Transverse colon (tissue), 4 donors: Measurements from ENCODE around the gene PFDN2. TPM values are rescaled to one million over a fixed set of nuclear protein-coding genes. Genes with fewer than 3 reads are reported as not detected.
"Not testable (repeated sequence)": the region's sequence is repeated elsewhere in the genome, so short reads cannot be mapped to it uniquely, and the experiment has no call there.

Experiments used
- DNase-seq: peaks from one replicate; pipeline ENCODE4 v3.0.0-alpha.2; 2019
- H3K27ac ChIP-seq, 4 donors: fragments of 200-600 bp; sonication (generic); 2 replicates each; pipeline ENCODE4 v1.5.1; 2016 to 2018; ENCODE audit warnings: inconsistent platforms in 4 of 4
- H3K27me3 ChIP-seq: fragments of 200-600 bp; sonication (generic); 2 replicates; pipeline ENCODE4 v1.5.1; 2017; ENCODE audit warnings: inconsistent platforms
- H3K36me3 ChIP-seq, 4 donors: fragments of 200-600 bp; sonication (generic); 2 replicates each; pipeline ENCODE4 v1.5.1; 2017 to 2019; ENCODE audit warnings: inconsistent platforms in 4 of 4
- H3K4me1 ChIP-seq, 4 donors: fragments of 200-600 bp; sonication (generic); 2 replicates each; pipeline ENCODE4 v1.5.1; 2017 to 2020; ENCODE audit warnings: inconsistent platforms in 4 of 4
- H3K4me3 ChIP-seq, 4 donors: fragments of 200-600 bp; sonication (generic); 1 replicate in 1 of 4; 2 replicates in 3 of 4; pipeline versions ENCODE4 v1.5.1 to v1.6.1; 2017 to 2019; ENCODE audit warnings: inconsistent platforms in 4 of 4
- H3K9me3 ChIP-seq, 2 donors: fragments of 200-600 bp; sonication (generic); 2 replicates each; pipeline ENCODE4 v1.5.1; 2017 to 2019; ENCODE audit warnings: inconsistent platforms in 2 of 2
- CTCF ChIP-seq, 5 experiments: fragments of 200-600 bp in 3 of 5; fragments of 450-650 bp in 2 of 5; sonication (generic) in 3 of 5; IDR thresholded peaks; 1 replicate in 2 of 5; 2 replicates in 3 of 5; pipeline ENCODE4 v1.5.1; 2016 to 2017; ENCODE audit warnings: antibody characterized with exemption in 5 of 5, inconsistent platforms in 3 of 5, mild to moderate bottlenecking in 2 of 5, moderate library complexity in 1 of 5
- EP300 ChIP-seq: sonication (generic); formaldehyde crosslinking; IDR thresholded peaks from one replicate; pipeline ENCODE4 v1.6.1; 2017; ENCODE audit warnings: antibody characterized with exemption, low read depth
- POLR2A ChIP-seq: fragments of 450-650 bp; IDR thresholded peaks from one replicate; pipeline ENCODE4 v1.6.1; 2016; ENCODE audit warnings: antibody characterized with exemption, mild to moderate bottlenecking, moderate library complexity
- POLR2AphosphoS5 ChIP-seq, 3 donors: sonication (generic); formaldehyde crosslinking; IDR thresholded peaks; one replicate each; pipeline ENCODE4 v1.6.1; 2016; ENCODE audit warnings: antibody characterized with exemption in 3 of 3
- WGBS, 2 donors: methylation state at CpG; one replicate each; pipeline ENCODE4 v1.1.5; 2018; ENCODE audit warnings: low coverage in 1 of 2; 5-methylcytosine and 5-hydroxymethylcytosine counted together
- in situ Hi-C, 4 donors: fragments of 200-750 bp; cut with MboI; loops; one replicate each; pipeline versions ENCODE4 v1.15.0 to v1.15.1; 2017; ENCODE audit warnings: low sequenced_read_pairs in 3 of 4, low pct_ligation_motif_present in 1 of 4, low pct_unique_long_range_greater_than_20kb in 1 of 4
- intact Hi-C: fragments of 100-400 bp; cut with DNase I; formaldehyde crosslinking; loops from one replicate; pipeline ENCODE4 v1.15.1; 2023; ENCODE audit warnings: low total_unique reads
- total RNA-seq, 4 donors: library from RNA; depleted of rRNA; stranded (reverse); fragments of >200 nt; gene quantifications; one replicate each; pipeline ENCODE4 v1.1.0, GENCODE V29; 2016

Gene PFDN2
- total RNA-seq, 4 donors from 2014 or later: 28.9 to 70.5 (median 45.9) TPM

GRCh38 chr1:161121834-161122233 lies 4.0 kb upstream of the PFDN2 start:
- intact Hi-C loops: no loop called here
- H3K4me3 ChIP-seq: no peak overlapping the region
- H3K9me3 ChIP-seq: no peaks in the 10 kb centered on the region
- no peak overlapping the region for H3K27ac ChIP-seq
- H3K36me3 ChIP-seq: peaks cover 0 to 39% (median 16%) of the 10 kb centered on the region in 4 donors
- TF ChIP-seq CTCF (IDR thresholded peaks at IDR 0.05) (no peak), POLR2AphosphoS5 (IDR thresholded peaks at IDR 0.05) (no peak), EP300 (no peak), POLR2A (no peak)
- no peaks in the 10 kb centered on the region for H3K27me3 ChIP-seq
- peaks cover 17 to 26% (median 20%) of the 10 kb centered on the region in 4 donors for H3K4me1 ChIP-seq
- 67 to 83% methylated on average over 1 to 4 of the region's 4 CpGs for WGBS, 2 donors
- DNase-seq: no peak
- in situ Hi-C loops: no loop called here

DNA sequence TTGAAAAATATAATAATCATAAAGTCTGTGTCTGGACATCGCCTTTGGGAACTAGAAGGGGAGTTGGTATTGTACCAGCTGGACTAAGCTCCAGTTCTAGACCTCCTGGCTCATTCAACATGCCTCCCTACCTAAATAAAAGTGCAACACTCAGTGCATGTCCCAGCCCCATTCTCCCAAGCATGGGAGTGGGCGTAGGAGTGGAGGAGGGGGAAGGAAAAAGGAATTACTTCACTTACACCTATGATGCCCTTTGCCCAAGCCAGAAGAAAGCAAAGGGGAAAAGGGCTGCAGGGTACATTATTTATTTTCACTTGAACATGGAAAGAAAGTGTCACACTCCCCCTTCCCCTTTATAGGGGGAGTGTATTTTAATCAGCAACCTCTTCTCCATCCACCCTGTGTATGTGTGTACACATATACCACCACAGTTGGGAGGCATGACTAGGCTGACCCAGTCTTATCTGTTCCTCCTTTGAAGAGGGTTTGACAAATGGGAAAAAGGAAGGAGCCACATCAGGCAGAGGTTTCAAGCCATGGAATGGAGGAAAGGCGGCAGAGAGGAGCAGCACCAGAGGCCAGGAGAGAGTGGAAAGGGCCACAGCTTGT lies 3.3 kb upstream of the PFDN2 start:
- H3K9me3 ChIP-seq: no peaks in the 10 kb centered on the region
- DNase-seq: no peak
- H3K36me3 ChIP-seq: peaks cover 0 to 39% (median 16%) of the 10 kb centered on the region in 4 donors
- H3K27ac ChIP-seq: no peak overlapping the region
- H3K27me3 ChIP-seq: no peaks in the 10 kb centered on the region
- intact Hi-C loops (no loop called here), in situ Hi-C loops (no loop called here)
- 84 to 91% methylated on average over 2 to 3 of the region's 3 CpGs for WGBS, 2 donors
- TF ChIP-seq EP300 (no peak), POLR2AphosphoS5 (IDR thresholded peaks at IDR 0.05) (no peak), POLR2A (no peak), CTCF (IDR thresholded peaks at IDR 0.05) (no peak)
- H3K4me3 ChIP-seq: no peak overlapping the region
- H3K4me1 ChIP-seq: peaks cover 23 to 33% (median 27%) of the 10 kb centered on the region in 4 donors

DNA sequence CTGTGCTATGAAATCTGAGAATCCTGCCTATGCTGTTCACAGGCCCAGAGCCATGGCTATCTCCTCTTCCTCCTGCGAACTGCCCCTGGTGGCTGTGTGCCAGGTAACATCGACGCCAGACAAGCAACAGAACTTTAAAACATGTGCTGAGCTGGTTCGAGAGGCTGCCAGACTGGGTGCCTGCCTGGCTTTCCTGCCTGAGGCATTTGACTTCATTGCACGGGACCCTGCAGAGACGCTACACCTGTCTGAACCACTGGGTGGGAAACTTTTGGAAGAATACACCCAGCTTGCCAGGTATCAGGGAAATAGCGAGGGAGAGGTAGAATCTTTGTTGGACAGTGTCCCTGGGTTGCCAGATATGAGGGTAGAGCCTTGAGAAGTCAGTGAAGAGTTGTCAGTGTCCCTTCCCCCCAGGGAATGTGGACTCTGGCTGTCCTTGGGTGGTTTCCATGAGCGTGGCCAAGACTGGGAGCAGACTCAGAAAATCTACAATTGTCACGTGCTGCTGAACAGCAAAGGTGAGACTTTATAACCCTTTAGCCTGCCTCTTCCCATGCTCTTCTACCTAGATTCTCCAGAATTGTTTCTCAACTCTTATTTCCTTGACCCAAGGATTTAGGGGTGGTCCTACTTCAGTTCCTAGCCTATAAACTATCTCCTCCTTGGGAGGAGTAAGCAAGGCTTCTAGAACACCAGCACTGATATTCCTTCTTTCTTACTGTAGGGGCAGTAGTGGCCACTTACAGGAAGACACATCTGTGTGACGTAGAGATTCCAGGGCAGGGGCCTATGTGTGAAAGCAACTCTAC lies 1.5 kb upstream of the PFDN2 start:
- Histone ChIP-seq H3K4me1 (peaks cover 26 to 48% (median 31%) of the 10 kb centered on the region in 4 donors), H3K36me3 (peaks cover 0 to 30% (median 14%) of the 10 kb centered on the region in 4 donors), H3K9me3 (no peaks in the 10 kb centered on the region), H3K27me3 (no peaks in the 10 kb centered on the region), H3K4me3 (peak overlapping the region in 3 of 4 donors; percentile 66 to 95 (median 82)), H3K27ac (peak overlapping the region; percentile 93 to 98 (median 96))
- intact Hi-C loops (no loop called here), in situ Hi-C loops (no loop called here)
- TF ChIP-seq POLR2AphosphoS5 (IDR thresholded peaks at IDR 0.05) (peak in 2 of 3 donors; percentile 49 to 56), CTCF (IDR thresholded peaks at IDR 0.05) (peak; percentile 20 to 71 (median 51)), POLR2A (peak; percentile 68), EP300 (no peak)
- 46% methylated on average over 10 of the region's 10 CpGs; no CpG with 5 or more reads in 1 of the 2 donors for WGBS, 2 donors
- DNase-seq: peak; percentile 58

DNA sequence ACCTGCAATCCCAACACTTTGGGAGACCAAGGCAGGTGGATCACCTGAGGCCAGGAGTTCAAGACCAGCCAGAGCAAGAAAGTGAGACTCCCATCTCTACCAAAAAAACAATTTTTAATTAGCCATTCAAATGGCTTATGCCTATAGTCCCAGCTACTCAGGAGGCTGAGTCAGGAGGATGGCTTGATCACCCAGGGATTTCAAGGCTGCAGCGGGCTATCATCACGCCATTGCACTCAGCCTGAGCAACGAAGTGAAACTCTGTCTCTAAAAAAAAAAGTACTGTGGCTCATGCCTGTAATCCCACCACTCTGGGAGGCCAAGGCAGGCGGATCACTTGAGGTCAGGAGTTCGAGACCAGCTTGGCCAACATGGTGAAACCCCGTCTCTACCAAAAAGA lies 1.9 kb downstream of the PFDN2 start:
- H3K36me3 ChIP-seq, H3K27ac ChIP-seq, H3K9me3 ChIP-seq, in situ Hi-C loops, intact Hi-C loops, H3K4me3 ChIP-seq, DNase-seq, H3K27me3 ChIP-seq: not testable (repeated sequence)
- H3K4me1 ChIP-seq: peaks cover 26 to 68% (median 33%) of the 10 kb centered on the region in 4 donors
- WGBS, 2 donors: 91% methylated on average over 6 of the region's 6 CpGs; no CpG with 5 or more reads in 1 of the 2 donors
